ENCODE results near the gene MT1F.
A peak's percentile ranks its signal among the peaks of the same experiment; 100 is the strongest.
"Not testable (repeated sequence)": the region's sequence is repeated elsewhere in the genome, so short reads cannot be mapped to it uniquely, and the experiment has no call there.

The MT1F gene

DNA sequence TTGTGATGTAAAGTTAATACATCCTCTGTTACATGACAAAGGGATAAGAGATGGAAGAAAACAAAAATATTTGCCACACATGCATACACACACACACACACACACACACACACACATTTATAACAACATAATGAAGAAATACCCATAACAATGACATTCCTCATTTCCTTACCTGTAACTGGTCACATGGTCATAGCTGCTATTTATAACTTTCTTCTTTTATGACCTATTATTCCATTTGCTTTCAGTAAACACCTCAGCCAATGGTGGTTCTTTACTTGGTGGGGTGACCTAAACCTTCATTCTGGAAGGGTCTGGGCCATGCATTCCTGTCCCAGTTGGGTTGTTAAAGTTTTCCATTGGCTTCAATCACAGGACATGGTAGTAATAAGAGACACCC is 44.1 kb upstream of the MT1F start:
- H3K4me3 ChIP-seq = no peak overlapping the region
- peaks cover 24 to 34% (median 29%) of the 10 kb centered on the region in 10 experiments for H3K4me1 ChIP-seq
- H4K20me1 ChIP-seq = peaks cover 0 to 11% (median 0%) of the 10 kb centered on the region in 11 experiments; a peak in 3 of 22 replicates
- H3K4me2 ChIP-seq = no peak overlapping the region
- H3K36me3 ChIP-seq = no peaks in the 10 kb centered on the region
- no peak overlapping the region for H3K27ac ChIP-seq
- no peak for TF ChIP-seq Cebpa-rat (IDR thresholded peaks at IDR 0.05)
- peaks cover 28 to 43% (median 38%) of the 10 kb centered on the region in 11 experiments for H3K27me3 ChIP-seq
- peaks cover 0 to 6% (median 0%) of the 10 kb centered on the region in 11 experiments; a peak in 1 of 22 replicates for H3K9me3 ChIP-seq (replicated peaks in 1 of 11)
- H3K9ac ChIP-seq = no peak overlapping the region

DNA sequence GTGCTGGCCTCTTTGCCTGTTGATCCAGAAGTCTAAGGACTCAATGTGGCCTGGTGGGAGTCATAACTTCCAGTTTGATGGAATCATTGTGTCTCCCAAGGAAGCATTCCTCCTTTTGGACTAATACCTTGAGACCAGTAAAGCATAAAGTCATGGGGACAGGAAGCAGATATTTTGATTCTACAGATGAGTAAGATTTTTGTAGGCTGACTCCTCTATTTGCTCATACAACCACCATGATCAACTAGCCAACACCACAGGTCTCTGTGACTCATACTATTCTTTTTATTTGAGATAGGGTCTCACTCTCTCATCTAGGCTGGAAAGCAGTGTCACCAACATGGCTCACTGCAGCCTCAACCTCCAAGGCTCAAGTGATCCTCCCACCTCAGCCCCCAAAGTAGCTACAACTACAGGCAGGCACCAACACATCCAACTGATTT is 43.2 kb upstream of the MT1F start:
- Histone ChIP-seq H3K27me3 (peaks cover 36 to 51% (median 47%) of the 10 kb centered on the region in 11 experiments), H3K4me1 (peaks cover 19 to 26% (median 21%) of the 10 kb centered on the region in 10 experiments), H3K9me3 (replicated peaks in 1 of 11) (peaks cover 0 to 6% (median 0%) of the 10 kb centered on the region in 11 experiments; a peak in 1 of 22 replicates), H3K4me2 (no peak overlapping the region), H3K36me3 (no peaks in the 10 kb centered on the region), H3K4me3 (no peak overlapping the region), H3K9ac (no peak overlapping the region), H4K20me1 (peaks cover 0 to 9% (median 0%) of the 10 kb centered on the region in 11 experiments; a peak in 3 of 22 replicates), H3K27ac (no peak overlapping the region)
- no peak for TF ChIP-seq Cebpa-rat (IDR thresholded peaks at IDR 0.05)

DNA sequence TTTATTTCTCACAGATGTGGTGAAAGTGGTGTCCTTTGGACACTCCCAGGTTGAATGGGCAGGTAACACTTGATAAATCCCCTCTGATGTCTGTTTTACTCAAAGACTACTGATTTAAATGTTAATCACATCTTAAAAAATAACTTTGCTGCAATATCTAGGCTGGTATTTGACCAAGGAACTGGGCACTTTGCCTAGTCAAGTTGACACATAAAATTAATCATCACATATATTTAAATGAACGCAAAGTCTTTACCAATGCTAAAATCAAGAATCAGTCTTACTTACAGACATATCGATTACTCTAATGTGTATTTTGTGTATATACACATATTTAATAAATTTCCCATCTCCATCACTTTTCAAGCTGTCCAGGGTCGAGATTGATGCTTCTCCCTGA is 42.4 kb upstream of the MT1F start:
- Histone ChIP-seq H3K36me3 (no peaks in the 10 kb centered on the region), H4K20me1 (peaks cover 0 to 9% (median 0%) of the 10 kb centered on the region in 11 experiments; a peak in 3 of 22 replicates), H3K27ac (no peak overlapping the region), H3K27me3 (peaks cover 44 to 59% (median 55%) of the 10 kb centered on the region in 11 experiments), H3K4me1 (peaks cover 13 to 19% (median 14%) of the 10 kb centered on the region in 10 experiments), H3K9ac (no peak overlapping the region), H3K9me3 (replicated peaks in 1 of 11) (peaks cover 0 to 6% (median 0%) of the 10 kb centered on the region in 11 experiments; a peak in 1 of 22 replicates), H3K4me2 (no peak overlapping the region), H3K4me3 (no peak overlapping the region)
- no peak for TF ChIP-seq Cebpa-rat (IDR thresholded peaks at IDR 0.05)

DNA sequence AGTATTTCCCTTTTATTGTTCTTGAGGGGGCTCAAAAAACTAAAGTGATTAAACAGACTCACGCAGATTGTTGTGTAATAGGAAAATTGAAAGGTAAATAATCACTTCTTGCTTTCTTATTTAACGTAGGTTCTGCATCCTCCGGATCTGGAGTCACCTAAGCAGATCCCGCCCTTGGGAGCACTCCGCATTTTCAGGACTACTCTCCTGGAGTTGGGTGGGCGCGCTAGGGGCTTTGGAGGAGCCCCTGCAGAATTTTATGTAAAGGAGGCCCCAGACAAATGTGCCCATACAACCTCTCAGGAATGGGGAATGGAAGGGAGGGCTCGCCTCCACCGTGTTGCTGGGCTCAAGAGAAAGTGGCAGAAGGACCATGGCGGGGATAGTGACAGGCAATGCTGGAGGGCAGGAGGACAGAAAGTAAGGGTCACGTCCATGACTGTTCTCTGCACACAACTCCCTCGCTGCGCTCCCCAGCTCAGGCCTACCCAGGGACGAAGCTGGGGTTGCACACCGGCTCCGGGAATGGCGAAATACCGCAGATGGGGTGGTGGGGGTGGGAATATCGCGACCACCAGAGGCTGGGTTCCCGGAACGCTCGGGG is 41.0 kb upstream of the MT1F start:
- Histone ChIP-seq H3K9me3 (replicated peaks in 1 of 11) (peaks cover 0 to 6% (median 0%) of the 10 kb centered on the region in 11 experiments; a peak in 1 of 22 replicates), H3K27ac (no peak overlapping the region), H3K4me2 (peak overlapping the region in 3 of 11 experiments; percentile 9 to 55 (median 22); a peak in 4 of 22 replicates), H3K4me3 (no peak overlapping the region), H4K20me1 (peaks cover 0 to 9% (median 0%) of the 10 kb centered on the region in 11 experiments; a peak in 3 of 22 replicates), H3K9ac (no peak overlapping the region), H3K27me3 (peaks cover 47 to 73% (median 65%) of the 10 kb centered on the region in 11 experiments), H3K36me3 (no peaks in the 10 kb centered on the region), H3K4me1 (peaks cover 0 to 5% (median under 1%) of the 10 kb centered on the region in 10 experiments; a peak in 10 of 20 replicates)
- no peak for TF ChIP-seq Cebpa-rat (IDR thresholded peaks at IDR 0.05)

DNA sequence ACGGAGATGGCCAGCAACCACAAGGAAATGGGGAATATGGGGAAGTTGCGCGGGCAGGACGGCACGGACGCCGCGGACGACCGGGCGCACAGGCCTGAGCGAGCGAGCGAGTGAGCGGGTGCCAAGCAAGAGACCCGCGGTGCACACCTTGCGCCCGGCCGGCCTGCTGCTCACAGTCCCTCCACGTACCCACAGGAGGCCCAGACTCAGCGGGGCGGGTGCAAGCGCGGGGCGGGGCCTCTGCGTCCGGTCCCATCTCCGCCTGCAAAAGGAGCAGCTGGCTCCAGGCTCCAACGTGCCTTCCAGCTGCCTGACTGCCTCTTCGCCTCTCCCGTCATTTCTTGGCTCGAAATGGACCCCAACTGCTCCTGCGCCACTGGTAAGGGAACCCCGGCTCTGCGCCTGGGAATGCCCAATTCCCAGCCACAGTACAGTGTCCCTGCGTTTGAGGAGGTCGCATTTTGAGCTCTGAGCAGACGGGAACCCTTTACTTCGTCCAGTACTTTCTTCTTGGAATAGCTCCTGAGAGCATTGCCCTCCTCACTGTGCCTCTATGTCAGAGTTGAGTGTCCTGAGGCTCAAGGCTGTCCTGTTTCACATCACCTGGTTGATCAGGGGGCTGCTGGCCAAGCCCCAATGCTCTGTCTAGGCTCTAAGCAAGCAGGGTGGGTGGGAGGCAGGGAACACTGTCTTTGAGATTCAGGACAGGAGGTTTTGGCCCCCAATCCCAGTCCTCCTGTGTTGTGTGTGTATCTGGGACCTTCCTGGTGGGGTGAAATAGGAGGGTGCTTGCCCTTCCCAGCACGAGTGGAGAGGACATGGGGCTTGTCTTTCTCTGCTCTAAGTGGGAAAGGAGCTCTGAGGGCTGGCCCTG is 40.3 kb upstream of the MT1F start:
- Histone ChIP-seq H4K20me1 (peaks cover 0 to 9% (median 0%) of the 10 kb centered on the region in 11 experiments; a peak in 3 of 22 replicates), H3K4me2 (peak overlapping the region in 4 of 11 experiments; percentile 9 to 55 (median 17); a peak in 4 of 22 replicates), H3K36me3 (no peaks in the 10 kb centered on the region), H3K9me3 (replicated peaks in 1 of 11) (peaks cover 0 to 6% (median 0%) of the 10 kb centered on the region in 11 experiments; a peak in 1 of 22 replicates), H3K27ac (no peak overlapping the region), H3K4me1 (0 out of 20 replicates have a peak, but pooled peaks cover 0 to 5% (median 0%) of the 10 kb centered on the region in 10 experiments), H3K27me3 (peaks cover 51 to 78% (median 73%) of the 10 kb centered on the region in 11 experiments), H3K4me3 (no peak overlapping the region), H3K9ac (no peak overlapping the region)
- TF ChIP-seq Cebpa-rat (IDR thresholded peaks at IDR 0.05) = no peak

DNA sequence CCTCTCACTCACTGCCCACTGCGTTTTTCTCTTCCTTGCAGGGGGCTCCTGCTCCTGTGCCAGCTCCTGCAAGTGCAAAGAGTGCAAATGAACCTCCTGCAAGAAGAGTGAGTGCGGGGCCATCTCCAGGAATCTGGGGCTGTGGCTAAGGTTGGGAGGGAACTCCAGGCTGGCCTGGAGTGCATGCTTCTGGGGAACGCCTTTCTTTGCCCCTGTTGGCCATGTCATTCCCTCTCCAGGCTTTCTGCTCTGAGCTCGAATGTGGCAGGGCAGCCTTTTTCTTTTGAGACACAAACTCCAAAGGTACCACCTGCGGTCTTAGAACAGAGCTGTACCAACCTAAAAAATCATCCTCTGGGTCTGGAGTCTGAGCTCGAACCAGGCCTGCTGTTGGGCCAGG is 39.6 kb upstream of the MT1F start:
- no peak overlapping the region for H3K4me2 ChIP-seq
- peaks cover 0 to 9% (median 0%) of the 10 kb centered on the region in 11 experiments; a peak in 3 of 22 replicates for H4K20me1 ChIP-seq
- peaks cover 0 to 6% (median 0%) of the 10 kb centered on the region in 11 experiments; a peak in 1 of 22 replicates for H3K9me3 ChIP-seq (replicated peaks in 1 of 11)
- no peak overlapping the region for H3K4me3 ChIP-seq
- no peak for TF ChIP-seq Cebpa-rat (IDR thresholded peaks at IDR 0.05)
- H3K27me3 ChIP-seq = peaks cover 57 to 85% (median 80%) of the 10 kb centered on the region in 11 experiments
- H3K9ac ChIP-seq = no peak overlapping the region
- no peaks in the 10 kb centered on the region for H3K36me3 ChIP-seq
- H3K4me1 ChIP-seq = 0 out of 20 replicates have a peak, but pooled peaks cover 0 to 5% (median 0%) of the 10 kb centered on the region in 10 experiments
- no peak overlapping the region for H3K27ac ChIP-seq

DNA sequence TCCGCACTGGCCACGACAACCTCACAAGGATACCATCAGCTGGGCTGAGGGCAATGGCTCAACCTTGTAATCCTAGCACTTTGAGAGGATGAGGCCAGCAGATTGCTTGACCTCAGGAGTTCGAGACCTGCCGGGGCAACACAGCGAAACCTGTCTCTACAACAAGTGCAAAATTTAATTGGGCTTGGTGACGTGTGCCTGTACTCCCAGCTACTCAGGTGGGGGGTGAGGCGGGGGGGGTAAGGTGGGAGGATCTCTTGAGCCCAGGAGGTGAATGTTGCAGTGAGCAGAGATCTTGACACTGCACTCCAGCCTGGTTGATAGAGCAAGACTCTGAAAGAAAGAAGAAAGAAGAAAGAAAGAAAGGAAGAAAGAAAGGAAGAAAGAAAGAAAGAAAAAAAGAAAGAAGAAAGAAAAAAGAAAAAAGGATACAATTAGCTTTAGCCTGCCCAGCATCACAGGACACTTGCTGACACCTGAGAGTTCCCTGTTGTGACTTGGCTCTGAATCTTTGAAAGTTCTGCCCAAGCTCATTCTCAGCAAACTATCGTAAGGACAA is 37.3 kb upstream of the MT1F start:
- H4K20me1 ChIP-seq = peaks cover 0 to 13% (median 0%) of the 10 kb centered on the region in 11 experiments; a peak in 5 of 22 replicates
- H3K9ac ChIP-seq = no peak overlapping the region
- no peak overlapping the region for H3K4me2 ChIP-seq
- no peak overlapping the region for H3K27ac ChIP-seq
- H3K9me3 ChIP-seq (replicated peaks in 1 of 11) = peaks cover 0 to 8% (median 0%) of the 10 kb centered on the region in 11 experiments; a peak in 2 of 22 replicates
- TF ChIP-seq Cebpa-rat (IDR thresholded peaks at IDR 0.05) = no peak
- no peaks in the 10 kb centered on the region for H3K36me3 ChIP-seq
- H3K4me1 ChIP-seq = peaks cover 1 to 7% (median 5%) of the 10 kb centered on the region in 10 experiments; a peak in 16 of 20 replicates
- no peak overlapping the region for H3K4me3 ChIP-seq
- peaks cover 76 to 99% (median 97%) of the 10 kb centered on the region in 11 experiments for H3K27me3 ChIP-seq

DNA sequence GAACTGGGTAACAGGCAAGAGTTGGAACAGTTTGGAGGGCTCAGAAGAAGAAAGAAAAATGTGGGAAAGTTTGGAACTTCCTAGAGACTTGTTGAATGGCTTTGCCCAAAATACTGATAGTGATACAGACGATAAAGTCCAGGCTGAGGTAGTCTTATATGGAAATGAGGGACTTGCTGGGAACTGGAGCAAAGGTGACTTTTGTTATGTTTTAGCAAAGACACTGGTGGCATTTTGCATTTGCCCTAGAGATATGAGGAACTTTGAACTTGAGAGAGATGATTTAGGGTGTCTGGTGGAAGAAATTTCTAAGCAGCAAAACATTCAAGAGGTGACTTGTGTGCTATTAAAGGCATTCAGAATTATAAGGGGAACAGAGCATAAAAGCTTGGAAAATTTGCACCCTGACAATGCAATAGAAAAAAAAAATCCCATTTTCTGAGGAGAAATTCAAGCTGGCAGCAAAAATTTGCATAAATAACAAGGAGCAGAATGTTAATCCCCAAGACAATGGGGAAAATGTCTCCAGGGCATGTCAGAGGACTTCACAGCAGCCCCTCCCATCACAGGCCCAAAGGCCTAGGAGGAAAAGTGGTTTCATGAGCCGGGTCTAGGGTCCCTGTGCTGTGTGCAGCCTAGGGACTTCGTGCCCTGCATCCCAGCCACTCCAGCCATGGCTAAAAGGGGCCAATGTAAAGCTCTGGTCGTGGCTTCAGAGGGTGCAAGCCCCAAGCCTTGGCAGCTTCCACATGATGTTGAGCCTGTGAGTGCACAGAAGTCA is 35.9 kb upstream of the MT1F start:
- Histone ChIP-seq H3K27me3 (peaks cover 81 to 99% (median 97%) of the 10 kb centered on the region in 11 experiments), H4K20me1 (peaks cover 0 to 24% (median 0%) of the 10 kb centered on the region in 11 experiments; a peak in 10 of 22 replicates), H3K4me1 (peaks cover 8 to 13% (median 11%) of the 10 kb centered on the region in 10 experiments; a peak in 17 of 20 replicates)
- H3K36me3 ChIP-seq; H3K4me3 ChIP-seq; H3K4me2 ChIP-seq; H3K9ac ChIP-seq; H3K9me3 ChIP-seq (replicated peaks in 1 of 11); H3K27ac ChIP-seq: not testable (repeated sequence)

DNA sequence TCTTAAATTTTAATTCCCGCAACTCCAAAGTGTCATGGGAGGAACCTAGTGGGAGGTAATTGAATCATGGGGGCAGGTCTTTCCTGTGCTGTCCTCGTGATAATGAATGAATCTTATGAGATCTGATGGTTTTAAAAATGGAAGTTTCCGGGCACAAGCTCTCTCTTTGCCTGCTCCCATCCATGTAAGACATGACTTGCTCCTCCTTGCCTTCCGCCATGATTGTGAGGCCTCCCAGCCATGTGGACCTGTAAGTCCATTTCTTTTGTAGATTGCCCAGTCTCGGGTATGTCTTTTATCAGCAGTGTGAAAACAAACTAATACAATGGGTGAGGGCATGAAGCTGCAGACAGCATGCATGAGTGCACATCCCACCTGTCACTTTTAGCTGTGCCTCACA is 34.6 kb upstream of the MT1F start:
- not testable (repeated sequence) for H3K4me3 ChIP-seq; H3K4me2 ChIP-seq; H3K27ac ChIP-seq; H3K36me3 ChIP-seq; H3K9me3 ChIP-seq (replicated peaks in 1 of 11); H3K9ac ChIP-seq
- H3K4me1 ChIP-seq = peaks cover 8 to 12% (median 11%) of the 10 kb centered on the region in 10 experiments; a peak in 17 of 20 replicates
- peaks cover 0 to 19% (median 0%) of the 10 kb centered on the region in 11 experiments; a peak in 10 of 22 replicates for H4K20me1 ChIP-seq
- H3K27me3 ChIP-seq = peaks cover 81 to 99% (median 97%) of the 10 kb centered on the region in 11 experiments

Data from BLaER1 treated with 17β-estradiol and CSF1 and Interleukin-3, amounts not matched to agents 10 nM and 100 nM (cell line).